Body of pancreas (tissue), 4 donors: Measurements from ENCODE around the gene AHCYL2.

Experiments
- POLR2A ChIP-seq, 3 donors: fragments of 450-650 bp; IDR thresholded peaks; one replicate each; pipeline ENCODE4 v1.6.1; 2016; ENCODE audit warnings: antibody characterized with exemption in 3 of 3, mild to moderate bottlenecking in 2 of 3
- TF ChIP-seq, protein P1 (sequence below), 7 experiments: fragments of 450-650 bp in 4 of 7; fragments of 200-600 bp in 3 of 7; sonication (generic) in 3 of 7; IDR thresholded peaks; one replicate each; pipeline ENCODE4 v1.5.1; 2016 to 2019; ENCODE audit warnings: antibody characterized with exemption in 7 of 7

DNA sequence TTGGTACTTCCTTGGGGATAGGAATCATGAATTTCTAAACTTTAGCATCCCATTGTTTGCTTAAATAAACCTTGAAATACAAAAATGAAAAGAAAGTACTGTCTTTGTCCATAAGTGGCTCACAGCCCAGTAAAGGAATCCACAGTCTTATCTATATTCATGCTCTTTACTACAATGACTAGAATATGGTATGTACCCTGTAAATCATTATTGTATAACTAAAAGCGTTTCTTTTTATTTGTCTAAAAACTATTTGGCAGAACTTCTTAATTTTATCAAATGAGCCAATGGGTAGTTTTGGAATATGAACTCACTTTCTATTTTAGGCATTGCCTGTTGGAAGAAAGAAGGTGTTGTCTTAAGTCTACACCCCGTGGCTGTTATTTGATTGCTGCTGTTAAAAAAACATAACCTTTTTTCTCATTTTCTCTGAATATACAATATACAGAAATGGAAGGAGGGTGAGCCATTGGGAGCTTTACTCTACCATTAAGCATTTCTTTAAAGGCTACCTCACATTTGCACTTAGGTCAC, 197.0 kb downstream of the AHCYL2 start:
- no peak for TF ChIP-seq POLR2A (IDR thresholded peaks at IDR 0.05)
- TF ChIP-seq, protein P1, sequence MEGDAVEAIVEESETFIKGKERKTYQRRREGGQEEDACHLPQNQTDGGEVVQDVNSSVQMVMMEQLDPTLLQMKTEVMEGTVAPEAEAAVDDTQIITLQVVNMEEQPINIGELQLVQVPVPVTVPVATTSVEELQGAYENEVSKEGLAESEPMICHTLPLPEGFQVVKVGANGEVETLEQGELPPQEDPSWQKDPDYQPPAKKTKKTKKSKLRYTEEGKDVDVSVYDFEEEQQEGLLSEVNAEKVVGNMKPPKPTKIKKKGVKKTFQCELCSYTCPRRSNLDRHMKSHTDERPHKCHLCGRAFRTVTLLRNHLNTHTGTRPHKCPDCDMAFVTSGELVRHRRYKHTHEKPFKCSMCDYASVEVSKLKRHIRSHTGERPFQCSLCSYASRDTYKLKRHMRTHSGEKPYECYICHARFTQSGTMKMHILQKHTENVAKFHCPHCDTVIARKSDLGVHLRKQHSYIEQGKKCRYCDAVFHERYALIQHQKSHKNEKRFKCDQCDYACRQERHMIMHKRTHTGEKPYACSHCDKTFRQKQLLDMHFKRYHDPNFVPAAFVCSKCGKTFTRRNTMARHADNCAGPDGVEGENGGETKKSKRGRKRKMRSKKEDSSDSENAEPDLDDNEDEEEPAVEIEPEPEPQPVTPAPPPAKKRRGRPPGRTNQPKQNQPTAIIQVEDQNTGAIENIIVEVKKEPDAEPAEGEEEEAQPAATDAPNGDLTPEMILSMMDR (IDR thresholded peaks at IDR 0.05): no peak
